ENCODE data around the gene BUB1B.

Gene BUB1B

DNA sequence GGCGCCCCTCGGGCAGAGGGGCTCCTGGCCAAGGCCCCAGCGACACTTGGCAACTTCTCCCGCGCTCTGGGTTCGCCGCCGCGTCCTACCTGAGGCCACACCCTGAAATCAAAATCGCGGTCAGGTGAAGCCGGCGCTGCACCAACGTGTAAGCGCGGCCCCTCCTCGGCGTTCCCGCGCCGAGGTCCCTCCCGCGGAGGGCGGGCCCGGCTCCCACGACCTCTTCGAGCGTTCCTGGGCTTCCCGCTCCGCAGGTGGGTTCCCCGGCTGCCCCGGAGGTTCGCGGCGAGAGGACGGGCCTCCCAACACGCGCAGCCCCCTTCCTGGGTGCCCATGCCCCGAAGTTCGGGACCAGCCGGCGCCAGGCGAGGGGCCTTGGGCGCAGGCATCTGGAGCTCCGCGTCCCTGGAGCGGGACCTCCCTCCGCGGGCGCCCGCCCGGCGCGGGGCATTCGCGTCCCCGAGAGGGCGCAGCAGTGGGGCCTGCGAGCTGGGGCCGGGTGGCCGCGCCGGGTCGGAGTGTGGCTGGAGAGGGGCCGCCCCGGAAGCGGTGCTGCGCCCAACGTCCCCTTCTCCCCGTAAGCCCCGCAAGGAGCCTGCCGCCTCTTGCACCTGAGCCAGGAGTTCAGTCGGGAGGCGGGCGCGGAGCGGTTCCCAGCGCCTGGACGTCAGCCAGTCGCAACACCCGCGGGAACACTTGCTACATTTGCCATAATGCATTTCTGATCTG, 91.7 kb downstream of the BUB1B start:
- Histone ChIP-seq H3K4me3 (ENCODE audit: severe bottlenecking) (peak overlapping the region; percentile 38), H3K36me3 (ENCODE audit: low read depth) (no peaks in the 10 kb centered on the region; the same call in 1 of the 2 replicates), H3K9me3 (ENCODE audit: severe bottlenecking) (no peaks in the 10 kb centered on the region), H3K4me1 (ENCODE audit: insufficient read depth, poor library complexity, severe bottlenecking) (peaks cover 12% of the 10 kb centered on the region), H3K27me3 (ENCODE audit: insufficient read depth, poor library complexity, severe bottlenecking) (no peaks in the 10 kb centered on the region), H3K27ac (ENCODE audit: poor library complexity, severe bottlenecking) (no peak overlapping the region)
- DNase-seq (ENCODE audit: low spot score) (peak; percentile 74), ATAC-seq (ENCODE audit: low read depth) (peak; percentile 39)
- TF ChIP-seq, protein P1, sequence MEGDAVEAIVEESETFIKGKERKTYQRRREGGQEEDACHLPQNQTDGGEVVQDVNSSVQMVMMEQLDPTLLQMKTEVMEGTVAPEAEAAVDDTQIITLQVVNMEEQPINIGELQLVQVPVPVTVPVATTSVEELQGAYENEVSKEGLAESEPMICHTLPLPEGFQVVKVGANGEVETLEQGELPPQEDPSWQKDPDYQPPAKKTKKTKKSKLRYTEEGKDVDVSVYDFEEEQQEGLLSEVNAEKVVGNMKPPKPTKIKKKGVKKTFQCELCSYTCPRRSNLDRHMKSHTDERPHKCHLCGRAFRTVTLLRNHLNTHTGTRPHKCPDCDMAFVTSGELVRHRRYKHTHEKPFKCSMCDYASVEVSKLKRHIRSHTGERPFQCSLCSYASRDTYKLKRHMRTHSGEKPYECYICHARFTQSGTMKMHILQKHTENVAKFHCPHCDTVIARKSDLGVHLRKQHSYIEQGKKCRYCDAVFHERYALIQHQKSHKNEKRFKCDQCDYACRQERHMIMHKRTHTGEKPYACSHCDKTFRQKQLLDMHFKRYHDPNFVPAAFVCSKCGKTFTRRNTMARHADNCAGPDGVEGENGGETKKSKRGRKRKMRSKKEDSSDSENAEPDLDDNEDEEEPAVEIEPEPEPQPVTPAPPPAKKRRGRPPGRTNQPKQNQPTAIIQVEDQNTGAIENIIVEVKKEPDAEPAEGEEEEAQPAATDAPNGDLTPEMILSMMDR (IDR thresholded peaks at IDR 0.05; ENCODE audit: poor library complexity, severe bottlenecking) = no peak

DNA sequence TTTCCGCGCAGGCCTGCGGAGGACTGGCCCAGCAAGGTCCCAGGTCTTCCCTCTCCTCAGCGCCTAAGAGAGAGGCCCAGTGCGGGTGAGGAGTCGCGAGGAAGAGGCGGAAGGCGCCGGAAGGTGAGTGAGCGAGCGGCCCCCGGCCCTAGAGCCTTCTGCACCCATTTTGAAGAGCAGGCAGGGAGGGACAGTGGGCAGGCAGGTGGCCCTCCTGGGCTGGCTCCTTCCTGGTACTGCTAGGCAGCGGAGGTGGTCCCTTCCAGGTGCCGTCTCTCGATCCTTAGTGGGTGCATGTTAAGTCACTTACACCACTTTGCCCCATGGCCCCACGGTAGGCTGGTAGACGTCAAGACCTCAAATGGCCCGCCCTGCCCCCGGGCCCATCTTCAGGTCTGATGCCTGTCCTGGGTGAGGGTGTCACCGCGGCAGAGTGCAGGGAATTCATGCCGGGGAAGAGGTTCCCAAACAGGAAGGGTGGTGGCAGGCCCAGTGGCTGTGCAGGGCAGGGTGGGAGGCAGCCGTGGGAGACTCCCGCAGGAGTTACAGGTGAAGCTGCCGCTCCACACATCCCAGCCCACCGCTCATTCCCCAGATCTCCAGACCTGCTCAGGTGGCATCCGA, 92.4 kb downstream of the BUB1B start:
- TF ChIP-seq, protein P1 (IDR thresholded peaks at IDR 0.05; ENCODE audit: poor library complexity, severe bottlenecking) = no peak
- Histone ChIP-seq H3K9me3 (ENCODE audit: severe bottlenecking) (no peaks in the 10 kb centered on the region), H3K4me3 (ENCODE audit: severe bottlenecking) (peak overlapping the region; percentile 38), H3K27me3 (ENCODE audit: insufficient read depth, poor library complexity, severe bottlenecking) (no peaks in the 10 kb centered on the region), H3K27ac (ENCODE audit: poor library complexity, severe bottlenecking) (no peak overlapping the region), H3K36me3 (ENCODE audit: low read depth) (no peaks in the 10 kb centered on the region; the same call in 1 of the 2 replicates), H3K4me1 (ENCODE audit: insufficient read depth, poor library complexity, severe bottlenecking) (peaks cover 19% of the 10 kb centered on the region)
- no peak; the same call in 2 of the 3 replicates for ATAC-seq (ENCODE audit: low read depth)
- DNase-seq (ENCODE audit: low spot score) = peak; percentile 76

DNA sequence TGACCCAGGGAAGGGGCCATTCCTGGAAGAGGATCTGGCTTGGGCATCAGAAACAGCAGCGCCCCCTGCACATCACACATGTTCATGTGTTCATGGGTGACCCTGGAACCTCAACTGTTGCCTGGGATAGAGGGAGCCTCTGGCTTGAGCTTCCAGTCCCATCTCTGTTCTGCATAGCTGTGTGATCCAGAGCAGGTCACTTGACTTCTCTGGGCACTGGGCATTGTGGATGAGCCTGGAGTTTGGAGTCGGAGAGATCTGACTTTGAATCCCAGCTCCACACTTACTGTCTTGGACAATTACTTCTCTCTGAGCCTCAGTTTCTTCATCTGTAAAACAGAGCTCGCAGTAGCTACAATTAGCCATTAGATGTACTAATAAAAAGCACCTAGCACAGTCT, 93.6 kb downstream of the BUB1B start:
- peaks cover 16% of the 10 kb centered on the region for H3K4me1 ChIP-seq (ENCODE audit: insufficient read depth, poor library complexity, severe bottlenecking)
- H3K4me3 ChIP-seq (ENCODE audit: severe bottlenecking) = no peak overlapping the region
- TF ChIP-seq, protein P1 (IDR thresholded peaks at IDR 0.05; ENCODE audit: poor library complexity, severe bottlenecking) = no peak
- no peaks in the 10 kb centered on the region for H3K27me3 ChIP-seq (ENCODE audit: insufficient read depth, poor library complexity, severe bottlenecking)
- ATAC-seq (ENCODE audit: low read depth) = no peak
- H3K36me3 ChIP-seq (ENCODE audit: low read depth) = no peaks in the 10 kb centered on the region; the same call in 1 of the 2 replicates
- H3K9me3 ChIP-seq (ENCODE audit: severe bottlenecking) = no peaks in the 10 kb centered on the region
- no peak overlapping the region for H3K27ac ChIP-seq (ENCODE audit: poor library complexity, severe bottlenecking)
- no peak for DNase-seq (ENCODE audit: low spot score)

DNA sequence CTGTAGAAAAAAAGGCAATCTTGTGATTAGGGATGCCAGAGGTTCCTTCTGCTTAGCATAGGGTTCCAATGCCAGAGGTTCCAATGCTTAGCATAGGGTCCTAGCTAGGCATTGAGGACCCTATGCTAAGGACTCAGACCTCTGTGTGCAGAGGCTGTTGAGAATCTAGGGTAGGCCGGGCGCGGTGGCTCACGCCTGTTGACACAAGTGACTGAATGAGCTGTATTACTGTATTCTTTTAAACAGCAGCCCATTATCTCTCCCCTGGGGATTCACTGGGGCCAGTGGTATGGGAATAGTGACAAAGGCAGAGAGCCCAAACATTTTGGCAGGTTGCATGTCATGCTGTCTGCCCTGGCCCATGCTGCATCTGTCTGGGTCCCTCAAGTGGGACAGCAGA, 94.2 kb downstream of the BUB1B start:
- TF ChIP-seq, protein P1 (IDR thresholded peaks at IDR 0.05; ENCODE audit: poor library complexity, severe bottlenecking) = no peak
- Histone ChIP-seq H3K4me1 (ENCODE audit: insufficient read depth, poor library complexity, severe bottlenecking) (peaks cover 10% of the 10 kb centered on the region), H3K27me3 (ENCODE audit: insufficient read depth, poor library complexity, severe bottlenecking) (no peaks in the 10 kb centered on the region), H3K27ac (ENCODE audit: poor library complexity, severe bottlenecking) (no peak overlapping the region), H3K9me3 (ENCODE audit: severe bottlenecking) (no peaks in the 10 kb centered on the region), H3K4me3 (ENCODE audit: severe bottlenecking) (no peak overlapping the region), H3K36me3 (ENCODE audit: low read depth) (no peaks in the 10 kb centered on the region; the same call in none of the 2 replicates)
- ATAC-seq (ENCODE audit: low read depth) (no peak), DNase-seq (ENCODE audit: low spot score) (no peak)

All from RWPE2 (cell line).